Measurements from ENCODE around the gene SFSWAP. TPM values are rescaled to one million over a fixed set of nuclear protein-coding genes. Genes with fewer than 3 reads are reported as not detected.

SFSWAP gene
- total and polyA plus RNA-seq, 2 of the 8 experiments (the other 6 are each of a cell fraction or from before 2014, with no cell fraction given): 36.5 to 49.5 TPM

DNA sequence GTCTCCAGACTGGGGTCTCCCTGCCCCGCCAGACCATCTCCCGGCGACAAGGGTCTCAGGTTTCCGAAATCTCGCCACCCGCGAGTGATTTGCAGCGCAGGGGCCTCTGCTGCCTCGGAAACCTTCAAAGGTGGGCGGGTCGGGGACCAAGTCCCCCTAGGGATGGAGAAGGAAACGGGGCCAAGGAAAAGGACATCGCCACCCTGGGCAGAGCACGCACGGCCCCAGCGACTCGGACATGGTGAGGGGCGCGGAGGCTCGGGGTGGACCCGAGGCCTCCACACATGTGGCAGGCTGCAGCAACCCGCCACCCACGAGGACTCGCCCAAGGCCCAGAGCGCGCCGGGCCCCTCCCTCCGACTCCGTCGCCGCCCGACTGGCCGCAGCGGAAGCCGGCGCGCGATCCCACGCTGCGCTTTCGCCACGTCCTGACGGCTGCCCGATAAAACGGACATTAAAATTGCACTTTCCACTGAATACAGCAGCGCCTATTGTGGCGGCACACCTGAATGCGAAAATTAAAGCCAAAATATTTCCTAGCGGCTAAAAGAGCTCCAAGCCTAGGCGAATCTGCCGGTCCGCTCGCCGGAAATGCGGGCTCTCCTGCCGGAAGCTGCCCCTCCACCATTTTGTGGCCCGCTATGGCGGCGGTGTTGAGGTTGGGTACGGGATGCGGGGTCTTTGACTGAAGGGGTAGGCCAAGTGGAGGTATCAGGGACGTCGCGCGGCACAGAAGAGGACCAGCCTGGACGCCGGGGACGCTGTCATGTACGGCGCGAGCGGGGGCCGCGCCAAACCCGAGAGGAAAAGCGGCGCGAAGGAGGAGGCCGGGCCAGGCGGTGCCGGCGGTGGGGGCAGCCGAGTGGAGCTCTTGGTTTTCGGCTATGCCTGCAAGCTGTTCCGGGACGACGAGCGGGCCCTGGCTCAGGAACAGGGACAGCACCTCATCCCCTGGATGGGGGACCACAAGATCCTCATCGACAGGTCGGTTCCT lies at the start of gene SFSWAP (continued):
- TF ChIP-seq, protein P1, sequence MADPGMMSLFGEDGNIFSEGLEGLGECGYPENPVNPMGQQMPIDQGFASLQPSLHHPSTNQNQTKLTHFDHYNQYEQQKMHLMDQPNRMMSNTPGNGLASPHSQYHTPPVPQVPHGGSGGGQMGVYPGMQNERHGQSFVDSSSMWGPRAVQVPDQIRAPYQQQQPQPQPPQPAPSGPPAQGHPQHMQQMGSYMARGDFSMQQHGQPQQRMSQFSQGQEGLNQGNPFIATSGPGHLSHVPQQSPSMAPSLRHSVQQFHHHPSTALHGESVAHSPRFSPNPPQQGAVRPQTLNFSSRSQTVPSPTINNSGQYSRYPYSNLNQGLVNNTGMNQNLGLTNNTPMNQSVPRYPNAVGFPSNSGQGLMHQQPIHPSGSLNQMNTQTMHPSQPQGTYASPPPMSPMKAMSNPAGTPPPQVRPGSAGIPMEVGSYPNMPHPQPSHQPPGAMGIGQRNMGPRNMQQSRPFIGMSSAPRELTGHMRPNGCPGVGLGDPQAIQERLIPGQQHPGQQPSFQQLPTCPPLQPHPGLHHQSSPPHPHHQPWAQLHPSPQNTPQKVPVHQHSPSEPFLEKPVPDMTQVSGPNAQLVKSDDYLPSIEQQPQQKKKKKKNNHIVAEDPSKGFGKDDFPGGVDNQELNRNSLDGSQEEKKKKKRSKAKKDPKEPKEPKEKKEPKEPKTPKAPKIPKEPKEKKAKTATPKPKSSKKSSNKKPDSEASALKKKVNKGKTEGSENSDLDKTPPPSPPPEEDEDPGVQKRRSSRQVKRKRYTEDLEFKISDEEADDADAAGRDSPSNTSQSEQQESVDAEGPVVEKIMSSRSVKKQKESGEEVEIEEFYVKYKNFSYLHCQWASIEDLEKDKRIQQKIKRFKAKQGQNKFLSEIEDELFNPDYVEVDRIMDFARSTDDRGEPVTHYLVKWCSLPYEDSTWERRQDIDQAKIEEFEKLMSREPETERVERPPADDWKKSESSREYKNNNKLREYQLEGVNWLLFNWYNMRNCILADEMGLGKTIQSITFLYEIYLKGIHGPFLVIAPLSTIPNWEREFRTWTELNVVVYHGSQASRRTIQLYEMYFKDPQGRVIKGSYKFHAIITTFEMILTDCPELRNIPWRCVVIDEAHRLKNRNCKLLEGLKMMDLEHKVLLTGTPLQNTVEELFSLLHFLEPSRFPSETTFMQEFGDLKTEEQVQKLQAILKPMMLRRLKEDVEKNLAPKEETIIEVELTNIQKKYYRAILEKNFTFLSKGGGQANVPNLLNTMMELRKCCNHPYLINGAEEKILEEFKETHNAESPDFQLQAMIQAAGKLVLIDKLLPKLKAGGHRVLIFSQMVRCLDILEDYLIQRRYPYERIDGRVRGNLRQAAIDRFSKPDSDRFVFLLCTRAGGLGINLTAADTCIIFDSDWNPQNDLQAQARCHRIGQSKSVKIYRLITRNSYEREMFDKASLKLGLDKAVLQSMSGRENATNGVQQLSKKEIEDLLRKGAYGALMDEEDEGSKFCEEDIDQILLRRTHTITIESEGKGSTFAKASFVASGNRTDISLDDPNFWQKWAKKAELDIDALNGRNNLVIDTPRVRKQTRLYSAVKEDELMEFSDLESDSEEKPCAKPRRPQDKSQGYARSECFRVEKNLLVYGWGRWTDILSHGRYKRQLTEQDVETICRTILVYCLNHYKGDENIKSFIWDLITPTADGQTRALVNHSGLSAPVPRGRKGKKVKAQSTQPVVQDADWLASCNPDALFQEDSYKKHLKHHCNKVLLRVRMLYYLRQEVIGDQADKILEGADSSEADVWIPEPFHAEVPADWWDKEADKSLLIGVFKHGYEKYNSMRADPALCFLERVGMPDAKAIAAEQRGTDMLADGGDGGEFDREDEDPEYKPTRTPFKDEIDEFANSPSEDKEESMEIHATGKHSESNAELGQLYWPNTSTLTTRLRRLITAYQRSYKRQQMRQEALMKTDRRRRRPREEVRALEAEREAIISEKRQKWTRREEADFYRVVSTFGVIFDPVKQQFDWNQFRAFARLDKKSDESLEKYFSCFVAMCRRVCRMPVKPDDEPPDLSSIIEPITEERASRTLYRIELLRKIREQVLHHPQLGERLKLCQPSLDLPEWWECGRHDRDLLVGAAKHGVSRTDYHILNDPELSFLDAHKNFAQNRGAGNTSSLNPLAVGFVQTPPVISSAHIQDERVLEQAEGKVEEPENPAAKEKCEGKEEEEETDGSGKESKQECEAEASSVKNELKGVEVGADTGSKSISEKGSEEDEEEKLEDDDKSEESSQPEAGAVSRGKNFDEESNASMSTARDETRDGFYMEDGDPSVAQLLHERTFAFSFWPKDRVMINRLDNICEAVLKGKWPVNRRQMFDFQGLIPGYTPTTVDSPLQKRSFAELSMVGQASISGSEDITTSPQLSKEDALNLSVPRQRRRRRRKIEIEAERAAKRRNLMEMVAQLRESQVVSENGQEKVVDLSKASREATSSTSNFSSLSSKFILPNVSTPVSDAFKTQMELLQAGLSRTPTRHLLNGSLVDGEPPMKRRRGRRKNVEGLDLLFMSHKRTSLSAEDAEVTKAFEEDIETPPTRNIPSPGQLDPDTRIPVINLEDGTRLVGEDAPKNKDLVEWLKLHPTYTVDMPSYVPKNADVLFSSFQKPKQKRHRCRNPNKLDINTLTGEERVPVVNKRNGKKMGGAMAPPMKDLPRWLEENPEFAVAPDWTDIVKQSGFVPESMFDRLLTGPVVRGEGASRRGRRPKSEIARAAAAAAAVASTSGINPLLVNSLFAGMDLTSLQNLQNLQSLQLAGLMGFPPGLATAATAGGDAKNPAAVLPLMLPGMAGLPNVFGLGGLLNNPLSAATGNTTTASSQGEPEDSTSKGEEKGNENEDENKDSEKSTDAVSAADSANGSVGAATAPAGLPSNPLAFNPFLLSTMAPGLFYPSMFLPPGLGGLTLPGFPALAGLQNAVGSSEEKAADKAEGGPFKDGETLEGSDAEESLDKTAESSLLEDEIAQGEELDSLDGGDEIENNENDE (IDR thresholded peaks at IDR 0.05; ENCODE audit: insufficient replicate concordance, low read length): no peak
